H1 (cell line): ENCODE measurements around the gene MAPRE3. TPM values are rescaled to one million over a fixed set of nuclear protein-coding genes. Genes with fewer than 3 reads are reported as not detected.

Experiments used
- CTCF ChIA-PET: fragments of 300-600 bp; sonication (Branson Sonifier 250); formaldehyde crosslinking; loops from one replicate; lab custom pipeline; 2021; ENCODE audit not compliant: partially characterized antibody; lab: Charles Lee
- POLR2A ChIA-PET: fragments of 300-600 bp; sonication (Branson Sonifier 250); formaldehyde crosslinking; loops from one replicate; lab custom pipeline; 2021; ENCODE audit warnings: inconsistent platforms; ENCODE audit not compliant: partially characterized antibody; lab: Charles Lee
- DNase-seq, 2 experiments: peaks; one replicate each; pipeline versions ENCODE4 v3.0.0 to v3.0.0-alpha.2; 2010 to 2022; ENCODE audit warnings: low spot score in 2 of 2, low read depth in 1 of 2, mixed read lengths in 1 of 2
- FAIRE-seq: peaks from 2 replicates; lab custom pipeline; 2011; peaks lifted over from hg19 to GRCh38; lab: Jason Lieb, UNC
- H2AFZ ChIP-seq: 2 replicates; pipeline ENCODE4 v1.8.1; 2012; ENCODE audit warnings: low read length, inconsistent platforms
- H2AK5ac ChIP-seq: 2 replicates; pipeline ENCODE4 v1.6.1; 2013; ENCODE audit warnings: low read depth, low read length
- H2BK120ac ChIP-seq: replicated peaks from 2 replicates; pipeline ENCODE3; 2013; ENCODE audit warnings: low read depth, low read length, inconsistent platforms
- H2BK12ac ChIP-seq: 2 replicates; pipeline ENCODE4 v1.6.1; 2013; ENCODE audit warnings: low read depth, low read length
- H2BK15ac ChIP-seq: 2 replicates; pipeline ENCODE4 v1.6.1; 2013; ENCODE audit warnings: low read length
- H2BK20ac ChIP-seq: 2 replicates; pipeline ENCODE4 v1.6.1; 2013; ENCODE audit warnings: low read length
- H2BK5ac ChIP-seq: 2 replicates; pipeline ENCODE4 v1.6.1; 2013; ENCODE audit warnings: low read depth, low read length
- H3K14ac ChIP-seq: 2 replicates; pipeline ENCODE4 v1.6.1; 2013; ENCODE audit warnings: inconsistent platforms; ENCODE audit not compliant: insufficient read length
- H3K18ac ChIP-seq: 2 replicates; pipeline ENCODE4 v1.6.1; 2013; ENCODE audit warnings: low read length; ENCODE audit errors: extremely low read depth
- H3K23ac ChIP-seq: 2 replicates; pipeline ENCODE4 v1.6.1; 2013; ENCODE audit warnings: inconsistent platforms; ENCODE audit not compliant: insufficient read length
- H3K23me2 ChIP-seq: 2 replicates; pipeline ENCODE4 v1.6.1; 2013; ENCODE audit warnings: low read depth, low read length
- H3K27ac ChIP-seq: 2 replicates; pipeline ENCODE4 v1.6.1; 2011; ENCODE audit warnings: low read depth, low read length, inconsistent platforms
- H3K27me3 ChIP-seq, 4 experiments: replicated peaks in 1 of 4; 1 replicate in 1 of 4; 2 replicates in 3 of 4; pipeline versions ENCODE4 v1.6.1 to v1.8.1; 2011 to 2013; ENCODE audit warnings: low read length in 3 of 4, mild to moderate bottlenecking in 3 of 4, inconsistent platforms in 2 of 4, mixed read lengths in 2 of 4, moderate library complexity in 1 of 4; ENCODE audit not compliant: control insufficient read depth in 3 of 4, insufficient read depth in 3 of 4; ENCODE audit errors: extremely low read depth in 1 of 4
- H3K36me3 ChIP-seq, 4 experiments: 2 replicates each; pipeline versions ENCODE4 v1.6.1 to v1.8.1; 2011 to 2013; ENCODE audit warnings: mild to moderate bottlenecking in 4 of 4, low read length in 3 of 4, moderate library complexity in 2 of 4, control low read depth in 1 of 4, inconsistent platforms in 1 of 4; ENCODE audit not compliant: insufficient read depth in 4 of 4, control insufficient read depth in 2 of 4
- H3K4ac ChIP-seq: replicated peaks from 2 replicates; pipeline ENCODE3; 2013; ENCODE audit warnings: low read length, low read depth, mixed read lengths, inconsistent platforms; ENCODE audit not compliant: insufficient read length
- H3K4me1 ChIP-seq, 4 experiments: replicated peaks in 1 of 4; 1 replicate in 1 of 4; 2 replicates in 3 of 4; pipeline versions ENCODE4 v1.6.1 to v1.8.1; 2011 to 2013; ENCODE audit warnings: low read length in 3 of 4, inconsistent platforms in 2 of 4, mixed read lengths in 1 of 4; ENCODE audit not compliant: insufficient read depth in 4 of 4, control insufficient read depth in 3 of 4
- H3K4me2 ChIP-seq, 2 experiments: 2 replicates each; pipeline versions ENCODE4 v1.6.1 to v1.8.1; 2011 to 2013; ENCODE audit warnings: low read depth in 2 of 2, low read length in 2 of 2, control low read depth in 1 of 2, inconsistent platforms in 1 of 2, mild to moderate bottlenecking in 1 of 2; ENCODE audit not compliant: insufficient read depth in 1 of 2
- H3K4me3 ChIP-seq, 4 experiments: fragments of 200-600, 300-600 bp in 1 of 4; sonication (generic), shearing (Covaris generic), sonication (Bioruptor Twin) in 1 of 4; 2 replicates each; pipeline versions ENCODE4 v1.5.1 to v1.8.1; 2011 to 2016; ENCODE audit warnings: low read length in 4 of 4, low read depth in 3 of 4, control low read depth in 2 of 4, inconsistent platforms in 2 of 4, mild to moderate bottlenecking in 2 of 4, mixed read lengths in 1 of 4, moderate library complexity in 1 of 4; ENCODE audit not compliant: insufficient read depth in 2 of 4; ENCODE audit errors: extremely low read depth in 1 of 4
- H3K56ac ChIP-seq: replicated peaks from 2 replicates; pipeline ENCODE3; 2013; ENCODE audit warnings: low read depth, mild to moderate bottlenecking, mixed read lengths, low read length, inconsistent platforms; ENCODE audit not compliant: insufficient read length
- H3K79me1 ChIP-seq: 2 replicates; pipeline ENCODE4 v1.6.1; 2013; ENCODE audit warnings: low read depth, low read length, control low read depth
- H3K79me2 ChIP-seq, 2 experiments: 2 replicates each; pipeline versions ENCODE4 v1.6.1 to v1.8.1; 2012 to 2013; ENCODE audit warnings: low read length in 2 of 2, mild to moderate bottlenecking in 2 of 2, inconsistent platforms in 1 of 2; ENCODE audit not compliant: insufficient read depth in 2 of 2, control insufficient read depth in 1 of 2
- H3K9ac ChIP-seq, 4 experiments: replicated peaks in 1 of 4; 1 replicate in 1 of 4; 2 replicates in 3 of 4; pipeline versions ENCODE4 v1.6.1 to v1.8.1; 2011 to 2013; ENCODE audit warnings: low read depth in 3 of 4, low read length in 3 of 4, control low read depth in 2 of 4, mild to moderate bottlenecking in 2 of 4, moderate library complexity in 2 of 4, inconsistent platforms in 1 of 4; ENCODE audit errors: extremely low read depth in 1 of 4
- H3K9me3 ChIP-seq, 2 experiments: 2 replicates each; pipeline versions ENCODE4 v1.6.1 to v1.8.1; 2012 to 2013; ENCODE audit warnings: mild to moderate bottlenecking in 2 of 2, moderate library complexity in 2 of 2, control low read depth in 1 of 2, inconsistent platforms in 1 of 2, low read depth in 1 of 2, low read length in 1 of 2, mixed read lengths in 1 of 2; ENCODE audit not compliant: insufficient read depth in 2 of 2
- H4K20me1 ChIP-seq, 2 experiments: replicated peaks in 1 of 2; 2 replicates each; pipeline versions ENCODE3 to v1.8.1; 2011 to 2013; ENCODE audit warnings: inconsistent platforms in 2 of 2, low read length in 2 of 2, mild to moderate bottlenecking in 1 of 2; ENCODE audit not compliant: insufficient read depth in 2 of 2, control insufficient read depth in 1 of 2
- H4K5ac ChIP-seq: 2 replicates; pipeline ENCODE4 v1.6.1; 2013; ENCODE audit warnings: low read length, low read depth, mixed read lengths, inconsistent platforms; ENCODE audit not compliant: insufficient read length
- H4K8ac ChIP-seq: 2 replicates; pipeline ENCODE4 v1.8.0; 2013; ENCODE audit warnings: mild to moderate bottlenecking, moderate library complexity, low read length, inconsistent platforms; ENCODE audit not compliant: insufficient read depth; ENCODE audit errors: extremely low read depth
- H4K91ac ChIP-seq: replicated peaks from 2 replicates; pipeline ENCODE3; 2013; ENCODE audit warnings: low read length, mixed read lengths, inconsistent platforms; ENCODE audit not compliant: insufficient read length
- CEBPB ChIP-seq: IDR thresholded peaks from 2 replicates; pipeline ENCODE4 v1.6.1; 2012; ENCODE audit warnings: low read depth, low read length
- EZH2 ChIP-seq: fragments of 200-600 bp; sonication (generic); IDR thresholded peaks from 2 replicates; pipeline ENCODE4 v1.7.1; 2012; ENCODE audit warnings: low read depth, mild to moderate bottlenecking, moderate library complexity, low read length, inconsistent platforms; ENCODE audit not compliant: severe bottlenecking
- HDAC6 ChIP-seq: IDR thresholded peaks from one replicate; pipeline ENCODE4 v1.7.1; 2012; ENCODE audit warnings: low read depth, mild to moderate bottlenecking, inconsistent platforms, low read length, moderate library complexity
- JUN ChIP-seq: IDR thresholded peaks from 2 replicates; pipeline ENCODE4 v1.6.1; 2011; ENCODE audit warnings: low read depth, mild to moderate bottlenecking, improper control_type of control experiment, low read length
- KDM1A ChIP-seq: fragments of 200-600, 300-600 bp; sonication (generic); IDR thresholded peaks from 2 replicates; pipeline ENCODE4 v1.7.1; 2016; ENCODE audit warnings: mild to moderate bottlenecking, low read length, borderline replicate concordance
- KDM4A ChIP-seq: IDR thresholded peaks from one replicate; pipeline ENCODE4 v1.7.1; 2012; ENCODE audit warnings: low read depth, mild to moderate bottlenecking, moderate library complexity, low read length, inconsistent platforms; ENCODE audit not compliant: severe bottlenecking
- NANOG ChIP-seq: IDR thresholded peaks from 2 replicates; pipeline ENCODE4 v1.6.1; 2011; ENCODE audit warnings: low read length, low read depth, mild to moderate bottlenecking, inconsistent platforms; ENCODE audit not compliant: insufficient read depth, poor library complexity, severe bottlenecking
- NRF1 ChIP-seq: IDR thresholded peaks from 2 replicates; pipeline ENCODE4 v1.6.1; 2011; ENCODE audit warnings: mild to moderate bottlenecking, low read depth, low read length, improper control_type of control experiment
- SIRT6 ChIP-seq: IDR thresholded peaks from one replicate; pipeline ENCODE4 v1.7.1; 2012; ENCODE audit warnings: low read length, inconsistent platforms
- WGBS, 2 experiments: shearing (Covaris generic) in 1 of 2; methylation state at CpG; one replicate each; pipeline versions ENCODE4 v1.1.6 to v1.1.7; 2013 to 2015; ENCODE audit warnings: low lambda C conversion rate in 2 of 2, mixed read lengths in 2 of 2, inconsistent platforms in 1 of 2, low coverage in 1 of 2, missing lambda C conversion rate in 1 of 2; ENCODE audit not compliant: insufficient replicate concordance in 2 of 2, insufficient coverage in 1 of 2, insufficient read length in 1 of 2; ENCODE audit errors: extremely low coverage in 1 of 2, missing lambda C conversion rate in 1 of 2; 5-methylcytosine and 5-hydroxymethylcytosine counted together
- polyA plus RNA-seq, 7 experiments: library from polyadenylated mRNA; depleted of rRNA in 3 of 7; stranded (reverse) in 5 of 7; unstranded in 2 of 7; fragments of >200 nt in 5 of 7; fragments of 200-250 nt in 2 of 7; gene quantifications; 1 replicate in 5 of 7; 2 replicates in 1 of 7; 4 replicates in 1 of 7; pipeline versions ENCODE4 v1.2.1 to v1.2.3, GENCODE V29; 2011 to 2013; ENCODE audit warnings: missing spikeins in 2 of 7, mixed read lengths in 2 of 7
- total RNA-seq: library from RNA; stranded (reverse); fragmentation: NEBNext Ultra II Directional; extraction: Animal tissue kit (Norgen Biotek cat#: 25700); gene quantifications from 2 replicates; pipeline ENCODE4 v1.2.1, GENCODE V29; 2021
- TF ChIP-seq, protein P1 (sequence below): IDR thresholded peaks from 2 replicates; pipeline ENCODE4 v1.6.1; 2012; ENCODE audit warnings: low read length, inconsistent platforms

MAPRE3 gene
- total and polyA plus RNA-seq, 2 of the 8 experiments (the other 6 are each of a cell fraction or from before 2014, with no cell fraction given), result 4.9 to 6.6 TPM

DNA sequence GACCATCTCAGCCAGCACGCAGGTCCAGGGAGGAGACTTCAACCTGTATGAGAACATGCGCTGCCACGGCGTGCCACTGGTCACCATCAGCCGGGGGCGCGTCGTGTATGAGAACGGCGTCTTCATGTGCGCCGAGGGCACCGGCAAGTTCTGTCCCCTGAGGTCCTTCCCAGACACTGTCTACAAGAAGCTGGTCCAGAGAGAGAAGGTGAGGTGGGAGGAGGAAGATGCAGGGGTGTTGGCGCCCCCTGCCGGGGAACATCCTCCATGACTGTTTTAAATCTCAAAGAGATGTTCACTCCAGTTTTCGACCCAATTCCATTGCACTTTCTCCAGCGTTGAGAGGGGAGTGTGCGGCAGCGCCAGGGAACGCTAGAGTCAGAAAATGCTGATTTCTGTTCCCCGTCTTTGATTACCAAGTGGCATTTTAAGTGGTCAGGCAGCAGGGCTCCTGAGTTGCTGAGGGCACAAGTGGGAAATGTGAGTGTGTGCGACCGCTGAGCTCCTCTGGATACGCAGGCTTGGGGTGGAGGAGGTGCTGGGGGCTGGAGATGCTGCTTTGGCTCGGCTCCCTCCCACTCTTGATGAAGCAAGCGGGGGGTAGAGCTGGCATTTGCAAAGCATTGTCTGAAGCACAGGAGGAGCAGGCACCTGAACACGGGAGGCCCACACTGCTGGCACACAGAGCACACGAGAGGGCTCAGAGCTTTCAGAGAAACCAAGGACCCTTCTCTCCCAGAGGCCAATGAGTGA lies 27.7 kb upstream of the MAPRE3 start:
- Histone ChIP-seq H3K56ac (no peak overlapping the region), H3K23ac (no peak overlapping the region), H2AK5ac (no peak overlapping the region), H4K20me1 (peaks cover 0 to 2% of the 10 kb centered on the region in 2 experiments), H3K14ac (no peak overlapping the region), H3K9me3 (no peaks in the 10 kb centered on the region), H2BK120ac (no peak overlapping the region), H3K4ac (no peak overlapping the region), H3K27ac (no peak overlapping the region), H2BK15ac (0 out of 2 replicates have a peak overlapping the region, but pooled peaks have one; percentile 3), H2BK20ac (no peak overlapping the region), H3K27me3 (peaks cover 0 to 3% (median 0%) of the 10 kb centered on the region in 4 experiments; a peak in 1 of 7 replicates), H3K4me1 (peaks cover 2 to 23% (median 7%) of the 10 kb centered on the region in 4 experiments), H3K18ac (peak overlapping the region; percentile 55), H3K9ac (no peak overlapping the region), H3K79me1 (no peaks in the 10 kb centered on the region), H4K5ac (no peak overlapping the region), H3K36me3 (no peaks in the 10 kb centered on the region; a peak in 2 of 8 replicates), H2BK12ac (no peak overlapping the region; the same call in 1 of the 2 replicates), H3K79me2 (no peaks in the 10 kb centered on the region), H2BK5ac (no peak overlapping the region), H3K23me2 (peaks cover 4% of the 10 kb centered on the region), H4K8ac (no peak overlapping the region), H2AFZ (no peak overlapping the region), H3K4me2 (peak overlapping the region; percentile 78 to 83), H3K4me3 (peak overlapping the region; percentile 37 to 59 (median 40); a peak in 7 of 8 replicates), H4K91ac (no peak overlapping the region)
- POLR2A ChIA-PET, result interaction anchor here (1.2 to 2.1 kb wide), 4 partner anchors 10 to 97 kb away, joined by 3 to 10 read pairs (median 5); partner anchors contain the start of gene DPYSL5
- CTCF ChIA-PET, result interaction anchor here (0.7 to 9.7 kb wide), 50 partner anchors 9 to 330 kb away, joined by 3 to 235 read pairs (median 5); partner anchors contain the start of genes DPYSL5 and MAPRE3
- DNase-seq (peak; percentile 69 to 91), FAIRE-seq (peak; percentile 94)
- 24% methylated on average over 28 of the region's 28 CpGs; no CpG with 5 or more reads in 1 of the 2 experiments for WGBS, 2 experiments
- no peak for TF ChIP-seq SIRT6
- no peak for TF ChIP-seq HDAC6
- no peak for TF ChIP-seq NANOG
- no peak for TF ChIP-seq CEBPB
- TF ChIP-seq, protein P1, sequence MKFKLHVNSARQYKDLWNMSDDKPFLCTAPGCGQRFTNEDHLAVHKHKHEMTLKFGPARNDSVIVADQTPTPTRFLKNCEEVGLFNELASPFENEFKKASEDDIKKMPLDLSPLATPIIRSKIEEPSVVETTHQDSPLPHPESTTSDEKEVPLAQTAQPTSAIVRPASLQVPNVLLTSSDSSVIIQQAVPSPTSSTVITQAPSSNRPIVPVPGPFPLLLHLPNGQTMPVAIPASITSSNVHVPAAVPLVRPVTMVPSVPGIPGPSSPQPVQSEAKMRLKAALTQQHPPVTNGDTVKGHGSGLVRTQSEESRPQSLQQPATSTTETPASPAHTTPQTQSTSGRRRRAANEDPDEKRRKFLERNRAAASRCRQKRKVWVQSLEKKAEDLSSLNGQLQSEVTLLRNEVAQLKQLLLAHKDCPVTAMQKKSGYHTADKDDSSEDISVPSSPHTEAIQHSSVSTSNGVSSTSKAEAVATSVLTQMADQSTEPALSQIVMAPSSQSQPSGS, result no peak
- TF ChIP-seq EZH2, result peak; percentile 42
- TF ChIP-seq KDM4A, result peak; percentile 62
- TF ChIP-seq NRF1, result no peak
- TF ChIP-seq KDM1A, result 0 out of 2 replicates have a peak, but pooled peaks have one; percentile 39
- no peak for TF ChIP-seq JUN
